Endothelial cell of hepatic sinusoid (primary cell): Measurements from ENCODE around the gene CAMTA1.

Experiments used
- in situ Hi-C: cut with HindIII; loops from 2 replicates; pipeline ENCODE4 v1.10.0; 2017; ENCODE audit warnings: low sequenced_read_pairs

The CAMTA1 gene

DNA sequence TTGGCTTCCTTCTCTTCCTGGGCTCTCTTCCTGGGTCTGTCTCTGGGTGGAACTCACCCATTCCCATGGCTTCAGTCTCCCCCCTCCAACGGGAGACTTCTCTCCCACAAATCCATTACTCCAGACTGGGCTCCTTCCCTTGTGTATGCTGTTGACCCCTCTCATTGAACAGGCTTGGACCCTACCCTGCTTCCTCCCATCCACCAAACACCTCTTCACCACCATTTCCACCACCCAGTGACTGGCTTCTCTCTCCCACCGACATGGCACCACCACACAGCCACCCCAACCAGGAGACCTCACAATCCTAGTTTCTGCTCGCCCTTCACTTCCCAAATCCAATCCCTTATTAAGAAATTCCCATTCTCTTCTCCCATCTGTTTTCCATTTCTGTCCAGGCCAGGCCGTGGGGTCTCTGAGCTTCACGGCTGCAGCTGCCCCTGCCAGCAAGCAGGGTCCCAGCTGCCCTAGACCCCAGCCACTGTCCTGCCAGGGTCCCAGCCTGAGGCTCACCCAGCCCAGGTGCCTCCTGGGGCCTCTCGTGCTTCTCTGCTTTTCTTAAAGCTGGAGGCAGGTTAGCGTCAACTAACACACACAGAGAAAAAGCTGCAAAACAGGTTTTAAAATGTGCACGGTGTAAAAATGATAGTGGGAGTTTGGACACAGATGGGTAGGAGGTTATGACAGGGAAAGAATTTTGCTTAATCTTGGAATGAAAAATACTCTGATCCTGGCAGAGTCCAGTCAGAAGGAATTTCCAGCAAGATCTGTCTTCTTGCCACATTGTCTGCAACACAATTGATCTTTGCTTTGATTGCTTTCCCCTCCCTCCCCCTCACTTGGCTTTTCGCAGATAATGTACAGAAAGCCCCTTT is 602.0 kb downstream of the CAMTA1 start:
- in situ Hi-C loops: no loop called here

DNA sequence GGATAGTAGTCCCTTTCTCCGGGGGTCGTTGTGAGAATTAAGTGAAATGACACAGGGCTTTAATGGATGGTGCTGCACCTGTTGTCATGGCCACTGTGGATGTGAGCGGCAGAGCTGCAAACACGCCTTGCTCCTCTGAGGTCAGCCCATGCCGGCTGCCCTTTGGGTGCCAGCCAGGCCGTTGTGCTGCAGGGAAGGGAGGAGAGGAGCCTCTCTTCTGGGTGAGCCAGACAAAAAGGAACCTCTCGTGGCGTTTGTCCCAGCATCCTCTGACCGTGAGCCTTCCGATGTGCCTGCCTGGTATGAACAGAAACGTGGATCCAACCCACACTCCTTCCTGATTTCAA is 602.9 kb downstream of the CAMTA1 start:
- in situ Hi-C loops: no loop called here

DNA sequence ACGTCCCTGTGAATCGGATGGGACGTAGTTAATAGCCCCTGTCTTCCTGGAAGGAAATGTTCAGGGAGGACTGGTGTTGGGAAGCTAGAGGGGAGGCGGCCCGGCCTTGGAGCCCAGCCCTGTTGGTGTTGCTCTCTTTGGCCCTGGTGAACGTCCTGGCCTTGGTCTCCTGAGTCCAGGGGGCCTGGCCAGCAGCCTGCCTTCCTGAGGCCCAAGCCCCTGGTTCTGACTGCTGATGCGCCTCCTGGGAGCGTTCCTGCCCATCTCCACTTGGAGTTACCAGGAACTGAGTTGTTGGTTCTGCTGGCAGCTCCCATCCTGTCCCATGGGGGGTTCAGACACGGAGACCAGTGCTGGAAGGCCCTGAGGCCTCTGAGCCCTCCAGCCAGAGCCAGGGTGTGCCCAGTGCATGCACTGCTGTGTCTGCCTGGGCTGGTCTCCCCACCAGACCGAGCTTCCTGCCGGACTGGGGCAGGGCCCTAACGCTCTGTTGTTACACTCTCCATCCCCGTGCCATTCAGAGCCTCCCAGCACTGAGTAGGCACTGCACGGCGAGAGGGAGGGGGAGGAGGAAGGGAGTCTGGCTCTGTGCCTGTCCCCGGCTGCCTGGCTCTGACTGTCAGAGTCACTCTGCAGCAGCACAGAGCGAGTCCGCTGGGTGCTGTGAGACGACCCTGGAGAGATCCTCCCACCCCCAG is 603.4 kb downstream of the CAMTA1 start:
- in situ Hi-C loops: no loop called here

DNA sequence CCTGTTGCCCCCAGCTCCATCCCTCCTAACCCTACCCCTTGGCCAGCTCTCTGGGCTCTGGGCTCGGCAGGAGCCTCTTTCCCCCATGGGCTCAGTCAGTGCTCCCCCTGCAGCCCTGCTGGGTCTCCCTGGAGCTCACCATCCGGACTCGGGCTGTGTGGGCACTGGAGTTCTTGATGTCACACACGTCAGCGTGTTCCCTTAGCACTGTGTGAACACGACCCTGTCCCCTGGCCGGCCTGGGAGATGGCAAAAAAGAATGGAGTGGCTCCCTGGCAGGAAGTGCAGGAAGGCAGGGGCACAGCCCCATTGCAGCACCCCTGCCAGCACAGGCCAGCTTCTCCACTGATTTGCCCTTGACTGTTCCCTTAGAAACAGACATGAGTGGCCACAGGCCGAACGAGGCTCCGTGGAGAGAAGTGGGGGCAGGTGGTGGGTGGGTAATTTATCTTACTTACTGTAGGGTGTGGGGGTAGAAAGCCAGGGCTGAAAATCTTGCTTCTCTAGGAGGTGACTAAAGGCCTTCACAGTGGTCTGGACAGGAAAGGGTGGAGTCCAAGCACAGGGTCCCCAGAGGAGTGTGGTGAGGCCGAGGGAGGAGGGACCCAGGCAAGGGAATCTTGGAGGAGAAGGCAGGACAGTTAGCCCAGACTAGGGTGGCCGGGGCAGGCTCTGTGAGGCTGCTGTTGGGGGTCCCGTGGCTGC is 604.1 kb downstream of the CAMTA1 start:
- in situ Hi-C loops: no loop called here

DNA sequence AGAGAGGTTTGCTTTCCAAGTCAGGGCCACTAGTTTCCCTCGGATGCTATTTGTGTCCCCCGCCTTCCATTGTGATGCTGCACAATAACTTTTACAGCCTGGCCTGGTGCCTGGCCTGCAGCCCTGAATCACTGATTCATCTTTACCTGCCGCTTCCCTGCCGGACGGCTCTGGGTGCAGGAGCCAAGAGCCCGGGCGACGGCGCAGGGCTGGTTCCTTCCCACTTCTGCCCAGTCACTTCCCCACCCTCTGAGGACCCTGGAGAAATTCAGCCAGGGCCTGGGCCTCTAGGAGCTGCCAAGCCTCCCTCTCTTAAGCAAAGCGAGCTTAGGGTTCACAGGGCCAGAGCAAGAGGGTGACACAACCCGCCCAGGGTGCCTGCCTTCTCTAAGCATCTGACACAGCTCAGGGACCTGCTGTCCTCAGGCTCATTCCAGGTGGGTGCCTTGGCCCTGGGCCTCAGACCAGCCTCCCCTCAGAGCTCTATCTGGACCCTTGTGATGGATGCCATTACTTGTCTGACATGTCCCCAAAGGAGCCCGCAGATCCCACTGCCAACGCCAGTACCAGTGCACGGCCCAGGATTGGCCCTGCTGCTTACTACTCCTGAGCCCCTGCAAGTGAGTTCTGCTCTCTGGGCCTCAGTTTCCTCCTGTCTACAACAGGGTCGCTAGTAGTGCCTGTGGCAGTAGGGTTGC is 604.8 kb downstream of the CAMTA1 start:
- in situ Hi-C loops: loop anchor here (10.0 kb wide), 1 partner anchor 505 kb away; no protein-coding TSS in a partner anchor

DNA sequence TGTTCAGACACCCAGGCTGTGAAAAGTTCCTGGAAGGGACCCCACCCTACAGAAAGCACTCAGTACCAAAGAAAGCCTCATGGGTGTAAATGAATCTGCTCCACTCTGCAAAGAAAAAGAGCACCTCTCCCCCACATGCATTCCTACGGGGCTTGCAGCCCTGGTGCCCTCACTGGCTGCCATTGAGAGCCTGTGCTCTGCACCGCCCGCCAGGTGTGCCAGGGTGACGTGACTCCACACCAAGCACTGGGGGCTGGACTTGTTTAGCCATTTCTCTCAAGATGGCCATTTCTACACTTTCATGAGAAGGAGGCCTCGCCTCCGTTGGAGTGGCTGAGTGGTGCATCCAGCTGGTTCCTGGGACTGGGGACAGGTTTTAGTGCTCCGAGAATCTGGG is 605.3 kb downstream of the CAMTA1 start:
- in situ Hi-C loops: loop anchor here (10.0 kb wide), 1 partner anchor 506 kb away; no protein-coding TSS in a partner anchor

DNA sequence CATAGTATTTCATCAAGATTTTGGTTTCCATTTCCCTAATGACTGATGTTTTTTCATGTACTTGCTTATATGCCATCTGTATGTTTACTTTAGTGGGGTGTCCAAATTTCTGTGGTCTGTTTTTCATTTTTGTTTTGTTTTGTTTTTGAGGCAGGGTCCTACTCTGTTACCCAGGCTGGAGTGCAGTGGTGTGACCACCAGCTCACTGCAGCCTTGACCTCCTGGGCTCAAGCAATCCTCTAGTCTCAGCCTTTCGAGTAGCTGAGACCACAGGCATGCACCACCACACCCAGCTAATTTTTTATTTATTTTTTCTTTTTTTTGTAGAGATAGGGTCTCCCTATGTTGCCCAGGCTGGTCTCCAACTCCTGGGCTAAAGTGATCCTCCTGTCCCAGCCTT is 607.9 kb downstream of the CAMTA1 start:
- in situ Hi-C loops: loop anchor here (10.0 kb wide), 1 partner anchor 508 kb away; no protein-coding TSS in a partner anchor

DNA sequence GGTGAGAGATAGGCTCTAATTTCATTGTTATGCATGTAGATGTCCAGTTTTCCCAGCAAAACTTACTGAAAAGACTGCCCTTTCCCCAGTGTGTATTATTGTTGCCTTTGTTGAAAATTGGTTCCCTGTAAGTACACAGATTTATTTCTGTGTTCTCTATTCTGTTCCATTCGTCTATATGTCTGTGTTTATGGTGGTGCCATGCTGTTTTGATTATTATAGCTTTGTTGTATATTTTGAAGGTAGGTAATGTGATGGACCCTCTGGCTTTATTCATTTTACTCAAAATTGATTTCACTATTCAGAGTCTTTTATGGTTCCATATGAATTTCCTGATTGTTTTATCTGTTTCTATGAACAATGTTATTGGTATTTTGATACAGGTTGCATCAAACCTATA is 610.0 kb downstream of the CAMTA1 start:
- in situ Hi-C loops: loop anchor here (5.0 to 10.0 kb wide), 2 partner anchors 77 to 510 kb away; no protein-coding TSS in a partner anchor

DNA sequence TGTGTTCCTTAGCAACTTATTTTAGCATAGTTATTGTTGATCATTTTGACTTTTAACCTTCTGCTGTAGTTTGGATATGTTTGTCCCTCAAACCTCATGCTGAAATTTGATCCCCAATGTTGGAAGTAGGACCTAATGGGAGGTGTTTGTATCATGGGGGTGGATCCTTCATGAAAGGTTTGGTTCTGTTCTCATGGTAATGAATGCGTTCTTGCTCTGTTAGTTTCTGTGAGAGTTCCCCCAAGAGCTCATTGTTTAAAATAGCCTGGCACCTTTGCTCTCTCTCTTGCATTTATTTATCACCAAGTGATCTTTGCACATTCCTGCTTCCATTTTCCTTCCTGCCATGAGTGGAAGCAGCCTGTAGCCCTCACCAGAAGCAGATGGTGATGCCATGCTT is 613.7 kb downstream of the CAMTA1 start:
- in situ Hi-C loops: loop anchor here (5.0 to 10.0 kb wide), 2 partner anchors 73 to 514 kb away; no protein-coding TSS in a partner anchor

DNA sequence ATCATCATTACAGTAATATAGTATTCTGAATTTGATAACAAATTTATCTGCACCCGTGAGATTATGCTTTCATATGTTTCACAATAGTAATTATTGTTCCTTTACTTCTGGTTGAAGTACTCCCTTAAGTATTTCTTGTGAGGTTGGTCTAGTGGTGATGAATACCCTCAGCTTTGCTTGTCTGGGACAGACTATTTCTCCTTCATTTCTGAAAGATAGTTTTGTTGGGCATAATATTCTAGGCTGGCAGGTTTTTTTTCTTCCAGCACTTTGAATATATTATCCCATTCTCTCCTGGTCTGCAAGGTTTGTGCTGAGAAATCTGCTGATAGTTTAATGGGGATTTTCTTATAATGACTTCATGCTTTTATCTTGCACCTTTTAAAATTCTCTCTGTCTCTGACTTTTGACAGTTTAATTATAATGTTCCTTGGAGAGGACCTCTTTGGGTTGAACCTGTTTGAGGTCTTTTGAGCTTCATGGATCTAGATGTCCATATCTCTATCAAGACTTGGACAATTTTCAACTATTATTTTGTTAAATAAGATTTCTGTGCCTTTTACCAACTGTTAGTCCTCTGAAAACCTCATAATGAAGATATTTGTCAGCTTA is 614.4 kb downstream of the CAMTA1 start:
- in situ Hi-C loops: loop anchor here (5.0 to 10.0 kb wide), 2 partner anchors 73 to 515 kb away; no protein-coding TSS in a partner anchor

DNA sequence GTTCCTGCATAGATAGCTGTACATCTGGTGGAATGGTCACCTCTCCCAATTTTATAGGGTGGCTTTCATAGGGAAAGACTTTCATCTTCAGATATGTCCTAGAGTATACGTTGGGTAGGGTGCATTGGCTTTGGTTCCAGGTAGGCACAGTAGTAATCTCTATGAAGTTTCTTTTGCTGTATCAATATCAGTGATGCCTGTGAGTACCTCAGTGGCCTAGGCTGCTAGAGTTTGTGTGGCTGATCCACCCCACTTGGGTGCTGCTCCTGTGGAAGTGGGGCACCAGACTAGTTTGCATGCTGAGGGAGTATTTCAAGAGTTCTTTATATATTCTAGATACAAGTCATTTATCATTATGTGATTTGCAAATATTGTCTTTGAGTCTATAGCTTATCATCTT is 615.3 kb downstream of the CAMTA1 start:
- in situ Hi-C loops: no loop called here

DNA sequence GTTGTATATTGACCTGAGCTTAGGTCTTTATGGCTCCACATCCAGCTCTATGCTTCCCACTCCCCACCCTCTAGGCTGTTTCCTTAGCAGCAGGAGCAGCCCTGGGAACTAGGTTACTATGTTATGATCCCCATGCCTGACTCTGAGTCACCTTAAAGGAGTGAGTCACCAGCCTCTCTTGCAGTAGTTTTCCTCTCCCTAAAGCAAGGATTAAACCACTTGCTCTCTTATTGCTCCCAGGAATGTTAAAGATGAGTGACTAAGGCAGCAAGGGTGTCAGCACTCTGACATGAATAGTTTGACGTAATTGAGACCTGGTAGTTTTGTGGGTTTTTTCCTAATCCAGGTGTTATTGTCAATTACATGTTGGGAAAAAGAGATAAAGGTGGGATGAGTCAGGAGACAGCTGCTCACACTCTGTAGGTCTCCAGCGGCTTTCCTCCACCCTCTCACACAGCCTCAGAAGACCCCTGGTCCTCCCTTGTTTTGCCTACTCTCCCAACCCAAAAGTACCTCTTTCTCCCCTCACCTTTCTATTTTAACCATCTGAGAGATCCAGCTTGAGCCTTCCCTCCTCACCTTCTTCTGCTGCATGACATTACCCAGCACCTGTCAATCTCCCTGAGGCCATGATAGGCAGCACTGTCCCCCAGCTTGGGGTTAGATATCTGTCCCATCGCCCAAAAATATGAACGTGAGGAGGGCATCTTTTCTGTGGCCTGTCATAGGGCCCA is 616.7 kb downstream of the CAMTA1 start:
- in situ Hi-C loops: no loop called here

DNA sequence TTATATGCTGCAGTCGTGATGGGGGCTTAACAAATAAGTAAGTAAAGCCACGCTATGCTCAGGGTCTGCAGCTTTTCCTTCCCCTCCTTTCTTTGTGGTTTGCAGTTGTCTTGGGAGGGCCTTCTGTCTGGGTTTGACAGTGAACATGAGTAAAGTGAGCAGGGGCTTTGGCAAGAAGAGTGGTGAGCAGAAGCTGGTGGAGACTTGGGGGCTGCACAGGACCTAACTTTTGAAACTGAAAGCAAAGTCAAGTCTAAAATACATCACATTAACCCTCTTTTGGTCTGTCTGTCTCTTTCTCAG is 617.2 kb downstream of the CAMTA1 start:
- in situ Hi-C loops: no loop called here

DNA sequence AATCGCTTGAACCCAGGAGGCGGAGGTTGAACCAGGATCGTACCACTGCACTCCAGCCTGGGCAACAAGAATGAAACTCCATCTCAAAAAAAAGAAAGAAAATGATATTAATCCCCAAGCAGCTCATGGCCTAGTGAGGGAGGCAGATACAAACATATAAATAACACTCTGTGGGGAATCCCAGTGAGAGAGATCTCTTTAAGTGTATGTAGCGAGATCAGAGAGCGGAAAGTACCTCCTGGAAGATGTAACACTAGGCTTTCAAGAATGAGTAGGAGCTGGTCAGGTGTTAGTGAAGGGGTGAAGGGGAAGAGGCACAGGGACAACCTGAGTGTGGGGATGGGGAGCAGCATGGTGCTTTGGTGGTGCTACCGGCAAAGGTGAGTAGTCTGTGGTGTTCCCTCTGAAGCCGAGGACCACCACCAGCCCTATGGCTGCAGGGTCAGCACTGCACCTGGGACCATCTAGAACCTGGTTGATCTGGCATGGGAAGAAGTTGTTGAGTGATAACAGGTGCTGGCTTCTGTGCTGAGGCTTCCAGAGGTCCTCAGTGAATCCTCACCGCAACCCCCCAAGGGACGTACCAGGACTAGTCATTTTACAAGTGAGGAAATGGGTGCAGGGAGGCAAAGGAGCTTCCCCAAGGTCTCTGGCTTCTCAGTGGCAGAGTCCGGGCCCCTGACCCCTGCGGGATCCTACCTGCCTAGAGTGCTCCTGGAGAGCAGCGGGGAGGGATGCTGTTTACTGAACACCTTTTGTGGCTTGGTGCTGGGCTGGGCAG is 618.2 kb downstream of the CAMTA1 start:
- in situ Hi-C loops: no loop called here

DNA sequence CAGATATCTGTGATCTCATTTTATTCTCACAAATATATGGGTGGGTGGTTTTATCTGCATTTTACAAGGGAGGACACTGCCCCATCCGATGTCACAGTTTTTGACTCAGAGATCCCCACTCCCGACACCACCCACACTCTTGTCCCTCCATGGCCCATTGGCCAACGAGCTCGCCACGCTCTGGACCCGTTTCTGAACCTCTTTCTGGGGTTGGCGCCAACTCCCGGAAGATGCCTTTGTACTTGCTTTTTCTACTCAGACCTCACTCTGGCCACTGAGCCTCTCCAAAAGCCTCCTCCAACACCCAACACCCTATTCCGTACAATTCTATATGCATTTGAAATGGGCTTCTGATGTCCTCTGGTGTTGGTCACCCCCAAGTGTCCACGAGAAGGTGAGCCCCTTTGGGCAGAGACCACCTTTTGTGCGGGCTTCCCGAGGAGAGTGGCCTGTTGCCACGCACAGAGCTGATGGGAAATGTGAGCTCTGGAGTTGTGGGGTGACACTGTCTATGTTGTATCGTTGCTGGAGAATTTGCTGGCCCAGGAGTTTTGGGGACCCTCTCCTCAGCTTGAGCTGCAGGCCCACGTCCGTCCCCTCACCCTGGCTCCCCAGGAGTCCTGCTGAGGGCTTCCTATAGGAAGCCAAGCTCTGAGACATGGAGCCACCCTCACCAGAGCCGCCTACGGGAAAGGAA is 618.9 kb downstream of the CAMTA1 start:
- in situ Hi-C loops: no loop called here

DNA sequence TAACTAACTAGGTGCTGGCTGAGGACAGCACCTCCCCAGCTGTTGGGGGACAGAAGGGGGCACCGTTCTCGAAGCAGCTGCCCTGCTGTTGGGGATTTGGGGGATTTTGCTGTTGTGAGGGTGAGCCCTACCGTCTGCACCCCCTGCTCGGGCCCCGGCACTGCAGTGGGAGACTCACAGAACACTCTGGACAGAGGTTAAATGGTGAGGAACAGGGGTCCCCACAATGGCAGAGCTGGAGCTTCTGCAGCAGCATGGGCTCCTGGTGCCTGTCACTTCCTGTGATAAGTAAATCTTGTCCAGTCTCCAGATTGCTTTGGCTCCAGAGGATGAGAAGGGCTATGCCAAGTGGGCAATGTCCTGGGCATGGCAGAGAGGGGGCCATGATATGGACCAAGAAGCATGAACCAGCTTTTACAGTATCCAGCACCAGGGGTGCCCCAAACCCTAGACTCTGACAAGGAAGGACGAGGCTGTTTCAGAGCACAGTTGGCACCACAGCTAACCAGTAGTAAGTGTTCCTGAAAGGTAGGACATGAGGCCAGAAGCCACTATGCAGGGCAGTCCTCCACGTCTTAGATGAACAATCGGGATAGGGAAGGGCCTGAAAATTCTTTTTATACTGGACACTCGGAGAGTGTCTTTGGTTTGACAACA is 620.7 kb downstream of the CAMTA1 start:
- in situ Hi-C loops: loop anchor here (5.0 kb wide), 1 partner anchor 99 kb away; no protein-coding TSS in a partner anchor

DNA sequence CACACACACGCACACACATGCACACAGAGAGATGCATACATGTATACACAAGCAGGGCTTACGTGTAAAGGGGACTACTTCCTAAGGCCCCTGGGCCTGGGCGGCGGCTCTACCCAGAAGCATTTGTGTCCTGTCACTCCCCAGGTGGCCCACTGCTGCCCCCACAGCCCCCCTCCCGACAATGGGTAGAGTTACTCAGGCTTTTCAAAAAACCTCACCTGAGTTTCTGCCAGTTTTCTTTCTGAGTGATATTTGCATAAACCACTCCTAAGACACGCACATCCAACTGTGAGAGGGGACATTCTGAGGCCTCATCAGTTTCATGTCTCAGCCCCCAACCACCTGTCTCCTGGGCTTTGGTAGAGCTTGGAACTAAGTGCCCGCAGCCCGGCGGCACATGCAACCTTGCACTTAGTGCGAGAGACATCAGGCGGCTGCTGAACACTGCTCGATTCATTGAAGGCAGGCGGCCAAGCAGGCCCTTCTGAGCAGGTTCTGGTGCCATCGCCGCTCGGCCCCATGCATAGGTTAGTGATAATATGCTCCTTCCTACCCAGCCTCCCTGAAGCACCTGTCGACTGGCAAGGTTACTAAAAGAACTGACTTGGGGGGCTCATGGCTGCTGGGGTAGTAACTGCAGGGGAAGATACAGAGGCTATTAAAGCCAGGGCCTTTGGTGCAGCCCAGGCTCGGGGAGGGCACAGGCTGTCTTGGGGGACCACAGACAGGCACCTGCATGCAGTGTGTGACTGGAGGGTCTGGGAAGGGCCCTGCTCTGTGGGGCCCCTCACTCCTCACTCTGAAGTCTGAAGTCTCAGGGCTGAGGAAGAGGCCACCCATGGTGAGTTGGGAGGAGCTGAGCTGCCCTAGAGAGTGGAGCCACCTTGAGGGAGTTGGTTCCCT is 621.6 kb downstream of the CAMTA1 start:
- in situ Hi-C loops: loop anchor here (5.0 kb wide), 1 partner anchor 100 kb away; no protein-coding TSS in a partner anchor
